NCI-H1930 (cell line): ENCODE data around the gene MKNK1.

Experiments
- DNase-seq, 2 experiments: peaks; one replicate each; lab custom pipeline; 2025; lab: John Stamatoyannopoulos, UW

MKNK1 gene

GRCh38 chr1:46595127-46595526 lies 8.9 kb downstream of the MKNK1 start:
- DNase-seq = no peak

- no peak for DNase-seq
These were observed 10.0 kb downstream of the MKNK1 start for GRCh38 chr1:46594063-46594462.

- no peak for DNase-seq
These were observed 11.2 kb downstream of the MKNK1 start for GRCh38 chr1:46592823-46593222.

GRCh38 chr1:46589529-46589928 lies 14.5 kb downstream of the MKNK1 start:
- DNase-seq = no peak

DNA sequence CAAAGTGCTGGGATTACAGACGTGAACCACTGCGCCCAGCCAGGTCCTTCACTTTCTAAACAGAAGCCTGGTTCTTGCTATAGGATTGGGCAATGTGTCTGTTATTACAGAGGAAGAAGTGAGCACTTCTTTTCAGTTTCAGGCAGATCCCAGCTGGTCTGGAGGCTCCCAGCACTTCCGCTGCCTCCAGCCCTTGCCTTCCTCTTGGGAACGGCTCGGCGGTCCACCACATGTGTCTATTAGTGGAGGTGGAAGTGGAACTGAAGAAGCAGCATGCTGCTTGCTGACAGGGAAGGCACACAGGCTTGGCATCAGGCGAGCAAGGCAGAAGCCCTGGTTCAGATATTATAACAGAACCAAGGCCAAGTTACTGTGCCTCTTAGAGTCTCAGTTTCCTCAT lies 17.0 kb downstream of the MKNK1 start:
- no peak for DNase-seq

DNA sequence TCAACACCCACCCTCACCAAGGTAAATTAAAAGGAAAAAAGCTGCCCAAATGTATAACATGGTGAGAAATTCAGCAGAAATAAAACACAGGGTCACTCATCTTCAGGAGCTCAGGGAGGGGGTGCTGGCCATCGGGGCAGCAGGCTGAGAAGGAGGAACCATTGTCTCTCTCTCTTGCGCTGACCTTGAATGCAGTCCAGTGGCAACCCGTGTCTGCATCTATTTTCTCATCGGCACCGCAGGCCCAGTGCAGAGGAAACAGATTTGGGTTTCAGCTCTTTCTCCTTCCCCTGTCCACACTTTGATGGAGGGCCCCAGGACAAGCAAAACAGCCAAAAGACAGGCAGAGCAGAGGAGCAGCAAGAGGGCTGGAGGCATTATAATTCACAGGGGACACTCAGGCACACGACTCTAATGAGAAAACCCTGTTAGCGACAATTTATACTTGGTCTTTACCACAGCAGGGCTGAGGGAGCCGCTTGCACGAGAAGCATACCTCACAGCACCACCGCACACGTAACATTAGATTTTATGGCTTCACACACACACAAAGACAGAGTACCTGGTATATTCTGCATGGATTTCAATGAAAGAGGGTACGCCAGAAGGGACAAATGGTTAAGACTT lies 18.6 kb downstream of the MKNK1 start:
- DNase-seq = no peak

DNA sequence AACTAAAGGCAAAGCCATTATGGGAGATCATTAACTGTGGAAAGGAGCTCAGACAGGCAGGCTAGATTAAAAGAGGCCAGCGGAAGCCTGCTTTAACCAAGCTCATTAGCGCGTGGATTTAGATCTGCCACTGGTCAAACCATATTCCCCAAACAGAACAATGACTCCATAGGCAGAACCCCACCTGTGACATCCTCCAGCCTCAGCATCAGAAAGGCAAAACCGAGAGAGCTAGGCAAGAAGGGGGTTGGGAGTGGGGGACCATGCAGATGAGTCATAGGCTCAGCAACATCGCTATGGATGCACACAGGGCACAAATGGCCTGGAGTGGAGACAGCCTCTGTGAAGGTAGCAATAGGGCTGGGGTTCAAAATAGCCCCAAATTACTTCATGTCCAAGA lies 20.6 kb downstream of the MKNK1 start:
- DNase-seq = no peak

GRCh38 chr1:46582972-46583371 lies 21.1 kb downstream of the MKNK1 start:
- no peak for DNase-seq

GRCh38 chr1:46581681-46582455 lies 22.2 kb downstream of the MKNK1 start:
- DNase-seq = no peak

DNA sequence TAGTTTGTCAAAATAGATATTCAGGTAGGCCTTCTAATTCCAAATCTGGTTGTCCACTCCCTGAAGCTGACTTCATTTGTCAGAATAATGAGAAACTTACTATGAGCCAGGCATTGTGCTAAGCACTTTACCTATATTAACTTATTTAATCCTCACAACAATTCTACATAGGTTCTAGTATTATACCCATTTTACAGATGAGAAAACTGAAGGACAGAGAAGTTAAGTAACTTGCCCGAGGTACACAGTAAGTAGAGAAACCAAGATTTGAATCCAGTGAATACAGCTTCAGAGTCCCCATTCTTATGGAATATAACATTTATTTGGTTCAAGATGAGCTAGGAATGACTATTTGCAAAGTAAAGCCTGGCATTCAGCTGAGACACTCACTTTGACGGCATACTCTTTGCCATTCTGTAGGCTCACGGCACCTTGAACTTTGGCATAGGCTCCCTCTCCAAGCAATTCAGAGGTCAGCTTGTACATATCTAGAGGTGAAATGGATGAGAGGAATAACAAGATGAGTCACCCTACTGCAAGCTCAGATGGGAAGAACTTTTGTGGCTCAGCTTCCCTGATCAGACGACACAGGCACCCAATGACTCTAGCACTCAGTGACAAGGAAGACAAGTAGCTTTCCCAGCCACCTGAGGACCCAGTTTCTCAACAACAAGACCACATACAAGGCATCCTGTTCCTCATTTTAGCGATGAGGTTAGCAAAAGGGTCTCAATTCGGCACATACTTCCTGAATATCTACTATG lies 23.7 kb downstream of the MKNK1 start:
- DNase-seq = no peak

DNA sequence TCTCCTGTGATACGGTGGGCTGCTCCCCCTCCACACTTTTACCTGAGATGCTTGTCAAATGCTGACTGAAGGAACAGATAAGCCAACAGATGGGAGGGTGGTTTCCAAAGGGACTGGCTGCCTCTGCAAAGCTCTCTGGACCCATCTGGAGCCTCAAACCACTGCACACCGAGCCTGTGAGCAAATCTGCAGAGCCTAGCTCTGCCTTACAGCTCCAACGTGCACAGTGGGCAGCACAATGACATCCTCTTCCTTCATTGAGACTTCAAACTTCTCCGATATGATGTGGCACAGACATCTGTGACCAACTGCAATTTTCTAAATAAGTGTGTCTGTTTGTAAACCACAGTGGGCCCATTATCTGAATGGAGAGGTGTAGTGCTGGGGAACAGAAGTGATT lies 26.4 kb downstream of the MKNK1 start:
- no peak for DNase-seq

DNA sequence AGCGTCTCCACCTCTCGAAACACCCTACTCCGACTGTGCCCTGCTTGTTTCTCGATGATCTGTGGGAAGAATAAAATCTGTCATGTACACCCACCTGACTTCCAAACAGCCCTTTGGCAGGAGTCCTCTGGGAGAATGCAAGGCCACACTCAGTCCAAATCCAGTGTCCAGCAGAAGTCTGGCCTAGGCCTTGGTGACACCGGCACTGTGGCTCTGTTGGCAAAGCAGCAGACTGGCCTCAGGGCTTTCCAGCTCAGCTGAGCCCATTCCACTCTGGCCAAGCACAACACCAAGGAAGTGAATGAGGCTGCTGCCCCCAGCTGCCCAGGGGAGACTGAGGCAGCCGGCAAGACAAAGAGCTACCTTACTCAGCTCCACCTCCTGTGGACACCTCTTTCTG lies 27.5 kb downstream of the MKNK1 start:
- no peak for DNase-seq

DNA sequence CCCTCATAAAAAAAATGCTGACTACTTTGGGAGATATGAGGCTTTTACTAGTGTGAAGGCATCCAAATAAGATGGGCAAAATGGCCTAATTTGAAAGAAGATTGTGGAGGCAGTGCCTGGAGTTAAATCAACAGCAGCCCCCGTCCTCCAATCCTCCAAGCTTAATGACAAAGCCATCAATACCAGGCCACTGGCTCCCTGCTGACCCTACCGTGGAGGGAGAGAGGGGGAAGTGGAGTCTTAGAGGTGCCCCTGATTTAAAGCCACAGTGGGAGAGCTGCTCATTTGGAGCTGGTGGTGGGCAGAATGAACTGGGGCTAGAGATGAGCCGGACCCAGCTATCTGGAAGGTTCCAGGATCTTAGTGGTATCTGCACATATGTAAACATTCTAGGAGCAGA lies 28.3 kb downstream of the MKNK1 start:
- DNase-seq = no peak

GRCh38 chr1:46575300-46575699 lies 28.8 kb downstream of the MKNK1 start:
- DNase-seq = no peak

- DNase-seq = no peak
These were observed 32.3 kb downstream of the MKNK1 start for GRCh38 chr1:46571691-46572225.

- no peak for DNase-seq
These were observed 34.0 kb downstream of the MKNK1 start for GRCh38 chr1:46569884-46570725.

DNA sequence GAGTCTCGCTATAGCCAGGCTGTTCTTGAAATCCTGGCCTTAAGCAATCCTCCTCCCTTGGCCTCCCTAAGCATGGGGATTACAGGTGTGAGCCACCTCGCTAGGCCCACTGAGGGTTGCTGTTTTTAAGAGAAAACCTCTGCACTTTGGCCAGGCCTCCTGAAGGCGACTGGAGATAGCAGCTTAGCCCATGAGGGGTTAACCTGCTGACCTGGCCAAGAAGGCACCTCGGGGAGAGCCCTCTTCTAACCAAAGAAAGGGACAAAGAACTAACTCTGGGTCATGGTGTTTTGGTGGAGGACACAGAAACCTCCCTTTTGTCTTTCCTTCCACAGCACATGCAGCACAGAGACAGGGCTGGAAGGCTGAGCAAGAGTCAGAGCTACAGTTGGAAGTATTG lies 35.0 kb downstream of the MKNK1 start:
- no peak for DNase-seq

- DNase-seq = no peak
These were observed 35.6 kb downstream of the MKNK1 start for GRCh38 chr1:46568461-46568891.

- DNase-seq = no peak
These were observed 40.7 kb downstream of the MKNK1 start for GRCh38 chr1:46563341-46563740.

- DNase-seq = no peak
These were observed 41.6 kb downstream of the MKNK1 start for GRCh38 chr1:46562498-46562897.

- no peak for DNase-seq
These were observed 45.1 kb downstream of the MKNK1 start for GRCh38 chr1:46558966-46559365.
